Suprapubic skin (tissue), 3 donors: Measurements from ENCODE around the gene DDX1.

Source experiments
- CTCF ChIP-seq, 2 donors: fragments of 200-600 bp in 1 of 2; fragments of 450-650 bp in 1 of 2; sonication (generic) in 1 of 2; IDR thresholded peaks; one replicate each; pipeline ENCODE4 v1.5.1; 2016 to 2019; ENCODE audit warnings: antibody characterized with exemption in 2 of 2, mild to moderate bottlenecking in 1 of 2, moderate library complexity in 1 of 2
- EP300 ChIP-seq: sonication (generic); formaldehyde crosslinking; IDR thresholded peaks from one replicate; pipeline ENCODE4 v1.6.1; 2017; ENCODE audit warnings: antibody characterized with exemption
- POLR2A ChIP-seq, 2 donors: fragments of 450-650 bp; IDR thresholded peaks; one replicate each; pipeline ENCODE4 v1.6.1; 2017; ENCODE audit warnings: antibody characterized with exemption in 2 of 2, mild to moderate bottlenecking in 2 of 2, moderate library complexity in 2 of 2

- no peak for TF ChIP-seq POLR2A (IDR thresholded peaks at IDR 0.05)
- TF ChIP-seq CTCF (IDR thresholded peaks at IDR 0.05) = no peak
- no peak for TF ChIP-seq EP300
These were observed 42.7 kb upstream of the DDX1 start for GRCh38 chr2:15548974-15549373.
